HEK293 (cell line): ENCODE measurements around the gene SP4.
A peak's percentile ranks its signal among the peaks of the same experiment; 100 is the strongest.

Experiments
- ATF2 ChIP-seq: fragments of 450-650 bp; formaldehyde crosslinking; IDR thresholded peaks from 2 replicates; pipeline ENCODE4 v1.5.1; 2016; ENCODE audit warnings: missing biosample characterization, missing genetic modification characterization, low read depth
- EGR2 ChIP-seq: fragments of 450-650 bp; formaldehyde crosslinking; IDR thresholded peaks from 2 replicates; pipeline ENCODE4 v1.5.1; 2016; ENCODE audit warnings: low read depth, missing biosample characterization, missing genetic modification characterization
- KLF1 ChIP-seq: fragments of 450-650 bp; formaldehyde crosslinking; IDR thresholded peaks from 2 replicates; pipeline ENCODE4 v1.5.1; 2016; ENCODE audit warnings: missing biosample characterization, missing genetic modification characterization
- KLF16 ChIP-seq: fragments of 450-650 bp; formaldehyde crosslinking; IDR thresholded peaks from 2 replicates; pipeline ENCODE4 v1.5.1; 2017; ENCODE audit warnings: missing biosample characterization, missing genetic modification characterization
- KLF8 ChIP-seq: fragments of 450-650 bp; formaldehyde crosslinking; IDR thresholded peaks from 2 replicates; pipeline ENCODE4 v1.5.1; 2016; ENCODE audit warnings: missing biosample characterization, missing genetic modification characterization
- SALL2 ChIP-seq: fragments of 450-650 bp; formaldehyde crosslinking; IDR thresholded peaks from 2 replicates; pipeline ENCODE4 v1.5.0; 2017; ENCODE audit warnings: missing biosample characterization, mild to moderate bottlenecking, missing genetic modification characterization, borderline replicate concordance
- TCF7L2 ChIP-seq: IDR thresholded peaks from 2 replicates; pipeline ENCODE4 v1.6.1; 2011; ENCODE audit warnings: low read depth, mild to moderate bottlenecking, inconsistent platforms, low read length, moderate library complexity, borderline replicate concordance
- WT1 ChIP-seq: fragments of 450-650 bp; formaldehyde crosslinking; IDR thresholded peaks from 2 replicates; pipeline ENCODE4 v1.5.1; 2016; ENCODE audit warnings: missing biosample characterization, missing genetic modification characterization
- YY2 ChIP-seq: fragments of 450-650 bp; formaldehyde crosslinking; IDR thresholded peaks from 2 replicates; pipeline ENCODE4 v1.5.1; 2016; ENCODE audit warnings: missing biosample characterization, missing genetic modification characterization
- ZEB2 ChIP-seq: fragments of 450-650 bp; formaldehyde crosslinking; IDR thresholded peaks from 2 replicates; pipeline ENCODE4 v1.5.1; 2016; ENCODE audit warnings: missing biosample characterization, missing genetic modification characterization
- ZFHX2 ChIP-seq: fragments of 450-650 bp; formaldehyde crosslinking; conservative IDR thresholded peaks from 2 replicates; pipeline ENCODE4 v1.5.1; 2016; ENCODE audit warnings: missing biosample characterization, missing genetic modification characterization
- ZNF175 ChIP-seq: fragments of 450-650 bp; formaldehyde crosslinking; IDR thresholded peaks from 2 replicates; pipeline ENCODE4 v1.5.1; 2016; ENCODE audit warnings: missing biosample characterization, missing genetic modification characterization
- ZNF24 ChIP-seq: fragments of 450-650 bp; formaldehyde crosslinking; IDR thresholded peaks from 2 replicates; pipeline ENCODE4 v1.5.1; 2016; ENCODE audit warnings: missing biosample characterization, missing genetic modification characterization
- ZNF311 ChIP-seq: fragments of 450-650 bp; formaldehyde crosslinking; IDR thresholded peaks from 2 replicates; pipeline ENCODE4 v1.5.1; 2017; ENCODE audit warnings: missing biosample characterization, missing genetic modification characterization, borderline replicate concordance
- ZNF423 ChIP-seq: fragments of 450-650 bp; formaldehyde crosslinking; IDR thresholded peaks from 2 replicates; pipeline ENCODE4 v1.5.1; 2016; ENCODE audit warnings: missing biosample characterization, missing genetic modification characterization
- ZNF433 ChIP-seq: fragments of 450-650 bp; formaldehyde crosslinking; IDR thresholded peaks from 2 replicates; pipeline ENCODE4 v1.5.1; 2016; ENCODE audit warnings: missing biosample characterization, missing genetic modification characterization, low read depth
- ZNF561 ChIP-seq: fragments of 450-650 bp; IDR thresholded peaks from 2 replicates; pipeline ENCODE4 v1.5.1; 2018; ENCODE audit warnings: missing biosample characterization, missing genetic modification characterization, borderline replicate concordance
- ZNF658 ChIP-seq: fragments of 450-650 bp; formaldehyde crosslinking; IDR thresholded peaks from 2 replicates; pipeline ENCODE4; 2016; ENCODE audit warnings: missing biosample characterization, missing genetic modification characterization
- ZNF664 ChIP-seq: fragments of 450-650 bp; formaldehyde crosslinking; IDR thresholded peaks from 2 replicates; pipeline ENCODE4 v1.5.1; 2016; ENCODE audit warnings: missing biosample characterization, missing genetic modification characterization
- ZNF677 ChIP-seq: fragments of 450-650 bp; IDR thresholded peaks from 2 replicates; pipeline ENCODE4 v1.5.0; 2018; ENCODE audit warnings: missing biosample characterization, mild to moderate bottlenecking, missing genetic modification characterization, moderate library complexity
- ZNF76 ChIP-seq: fragments of 450-650 bp; formaldehyde crosslinking; IDR thresholded peaks from 2 replicates; pipeline ENCODE4; 2016; ENCODE audit warnings: low read depth, missing biosample characterization, missing genetic modification characterization, borderline replicate concordance
- TF ChIP-seq, protein P1 (sequence below): fragments of 450-650 bp; formaldehyde crosslinking; IDR thresholded peaks from 2 replicates; pipeline ENCODE4 v1.5.1; 2016; ENCODE audit warnings: missing biosample characterization, missing genetic modification characterization, borderline replicate concordance
- TF ChIP-seq, protein P2 (sequence below): fragments of 450-650 bp; formaldehyde crosslinking; conservative IDR thresholded peaks from 2 replicates; pipeline ENCODE4 v1.5.1; 2016; ENCODE audit warnings: low read depth, missing biosample characterization, missing genetic modification characterization
- TF ChIP-seq, protein P3 (sequence below): fragments of 450-650 bp; formaldehyde crosslinking; IDR thresholded peaks from 2 replicates; pipeline ENCODE4 v1.5.1; 2016; ENCODE audit warnings: missing biosample characterization, missing genetic modification characterization
- TF ChIP-seq, protein P4 (sequence below): fragments of 450-650 bp; formaldehyde crosslinking; IDR thresholded peaks from 2 replicates; pipeline ENCODE4 v1.5.1; 2016; ENCODE audit warnings: missing biosample characterization, missing genetic modification characterization
- TF ChIP-seq, protein P5 (sequence below): fragments of 450-650 bp; formaldehyde crosslinking; IDR thresholded peaks from 2 replicates; pipeline ENCODE4 v1.5.1; 2016; ENCODE audit warnings: missing biosample characterization, missing genetic modification characterization
- TF ChIP-seq, protein P6 (sequence below): fragments of 450-650 bp; formaldehyde crosslinking; IDR thresholded peaks from 2 replicates; pipeline ENCODE4 v1.5.1; 2016; ENCODE audit warnings: missing biosample characterization, missing genetic modification characterization

SP4 gene

GRCh38 chr7:21476429-21476828 is 48.5 kb downstream of the SP4 start (continued):
- TF ChIP-seq EGR2 (tag by site-specific recombination) (no peak), WT1 (tag by site-specific recombination) (peak; percentile 99), KLF16 (tag by site-specific recombination) (no peak), ZNF175 (tag by site-specific recombination) (no peak), ZNF561 (no peak), ZNF423 (tag by site-specific recombination) (no peak), SALL2 (no peak), ZEB2 (tag by site-specific recombination) (no peak), ZNF664 (tag by site-specific recombination) (no peak), ZNF311 (tag by site-specific recombination) (no peak), ZNF677 (no peak), TCF7L2 (peak; percentile 86), ZNF433 (tag by site-specific recombination) (no peak), YY2 (tag by site-specific recombination) (no peak), KLF8 (tag by site-specific recombination) (peak; percentile 87), KLF1 (tag by site-specific recombination) (no peak), ZNF76 (no peak), ATF2 (no peak), ZFHX2 (tag by site-specific recombination) (no peak), ZNF658 (tag by site-specific recombination) (no peak), ZNF24 (tag by site-specific recombination) (no peak)
- TF ChIP-seq, protein P1, sequence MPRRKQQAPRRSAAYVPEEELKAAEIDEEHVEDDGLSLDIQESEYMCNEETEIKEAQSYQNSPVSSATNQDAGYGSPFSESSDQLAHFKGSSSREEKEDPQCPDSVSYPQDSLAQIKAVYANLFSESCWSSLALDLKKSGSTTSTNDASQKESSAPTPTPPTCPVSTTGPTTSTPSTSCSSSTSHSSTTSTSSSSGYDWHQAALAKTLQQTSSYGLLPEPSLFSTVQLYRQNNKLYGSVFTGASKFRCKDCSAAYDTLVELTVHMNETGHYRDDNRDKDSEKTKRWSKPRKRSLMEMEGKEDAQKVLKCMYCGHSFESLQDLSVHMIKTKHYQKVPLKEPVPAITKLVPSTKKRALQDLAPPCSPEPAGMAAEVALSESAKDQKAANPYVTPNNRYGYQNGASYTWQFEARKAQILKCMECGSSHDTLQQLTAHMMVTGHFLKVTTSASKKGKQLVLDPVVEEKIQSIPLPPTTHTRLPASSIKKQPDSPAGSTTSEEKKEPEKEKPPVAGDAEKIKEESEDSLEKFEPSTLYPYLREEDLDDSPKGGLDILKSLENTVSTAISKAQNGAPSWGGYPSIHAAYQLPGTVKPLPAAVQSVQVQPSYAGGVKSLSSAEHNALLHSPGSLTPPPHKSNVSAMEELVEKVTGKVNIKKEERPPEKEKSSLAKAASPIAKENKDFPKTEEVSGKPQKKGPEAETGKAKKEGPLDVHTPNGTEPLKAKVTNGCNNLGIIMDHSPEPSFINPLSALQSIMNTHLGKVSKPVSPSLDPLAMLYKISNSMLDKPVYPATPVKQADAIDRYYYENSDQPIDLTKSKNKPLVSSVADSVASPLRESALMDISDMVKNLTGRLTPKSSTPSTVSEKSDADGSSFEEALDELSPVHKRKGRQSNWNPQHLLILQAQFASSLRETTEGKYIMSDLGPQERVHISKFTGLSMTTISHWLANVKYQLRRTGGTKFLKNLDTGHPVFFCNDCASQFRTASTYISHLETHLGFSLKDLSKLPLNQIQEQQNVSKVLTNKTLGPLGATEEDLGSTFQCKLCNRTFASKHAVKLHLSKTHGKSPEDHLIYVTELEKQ: no peak; the same call in 1 of the 2 replicates
- TF ChIP-seq, protein P2, sequence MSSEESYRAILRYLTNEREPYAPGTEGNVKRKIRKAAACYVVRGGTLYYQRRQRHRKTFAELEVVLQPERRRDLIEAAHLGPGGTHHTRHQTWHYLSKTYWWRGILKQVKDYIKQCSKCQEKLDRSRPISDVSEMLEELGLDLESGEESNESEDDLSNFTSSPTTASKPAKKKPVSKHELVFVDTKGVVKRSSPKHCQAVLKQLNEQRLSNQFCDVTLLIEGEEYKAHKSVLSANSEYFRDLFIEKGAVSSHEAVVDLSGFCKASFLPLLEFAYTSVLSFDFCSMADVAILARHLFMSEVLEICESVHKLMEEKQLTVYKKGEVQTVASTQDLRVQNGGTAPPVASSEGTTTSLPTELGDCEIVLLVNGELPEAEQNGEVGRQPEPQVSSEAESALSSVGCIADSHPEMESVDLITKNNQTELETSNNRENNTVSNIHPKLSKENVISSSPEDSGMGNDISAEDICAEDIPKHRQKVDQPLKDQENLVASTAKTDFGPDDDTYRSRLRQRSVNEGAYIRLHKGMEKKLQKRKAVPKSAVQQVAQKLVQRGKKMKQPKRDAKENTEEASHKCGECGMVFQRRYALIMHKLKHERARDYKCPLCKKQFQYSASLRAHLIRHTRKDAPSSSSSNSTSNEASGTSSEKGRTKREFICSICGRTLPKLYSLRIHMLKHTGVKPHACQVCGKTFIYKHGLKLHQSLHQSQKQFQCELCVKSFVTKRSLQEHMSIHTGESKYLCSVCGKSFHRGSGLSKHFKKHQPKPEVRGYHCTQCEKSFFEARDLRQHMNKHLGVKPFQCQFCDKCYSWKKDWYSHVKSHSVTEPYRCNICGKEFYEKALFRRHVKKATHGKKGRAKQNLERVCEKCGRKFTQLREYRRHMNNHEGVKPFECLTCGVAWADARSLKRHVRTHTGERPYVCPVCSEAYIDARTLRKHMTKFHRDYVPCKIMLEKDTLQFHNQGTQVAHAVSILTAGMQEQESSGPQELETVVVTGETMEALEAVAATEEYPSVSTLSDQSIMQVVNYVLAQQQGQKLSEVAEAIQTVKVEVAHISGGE (tag by site-specific recombination): no peak
- TF ChIP-seq, protein P3, sequence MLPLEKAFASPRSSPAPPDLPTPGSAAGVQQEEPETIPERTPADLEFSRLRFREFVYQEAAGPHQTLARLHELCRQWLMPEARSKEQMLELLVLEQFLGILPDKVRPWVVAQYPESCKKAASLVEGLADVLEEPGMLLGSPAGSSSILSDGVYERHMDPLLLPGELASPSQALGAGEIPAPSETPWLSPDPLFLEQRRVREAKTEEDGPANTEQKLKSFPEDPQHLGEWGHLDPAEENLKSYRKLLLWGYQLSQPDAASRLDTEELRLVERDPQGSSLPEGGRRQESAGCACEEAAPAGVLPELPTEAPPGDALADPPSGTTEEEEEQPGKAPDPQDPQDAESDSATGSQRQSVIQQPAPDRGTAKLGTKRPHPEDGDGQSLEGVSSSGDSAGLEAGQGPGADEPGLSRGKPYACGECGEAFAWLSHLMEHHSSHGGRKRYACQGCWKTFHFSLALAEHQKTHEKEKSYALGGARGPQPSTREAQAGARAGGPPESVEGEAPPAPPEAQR (tag by site-specific recombination): no peak
- TF ChIP-seq, protein P4, sequence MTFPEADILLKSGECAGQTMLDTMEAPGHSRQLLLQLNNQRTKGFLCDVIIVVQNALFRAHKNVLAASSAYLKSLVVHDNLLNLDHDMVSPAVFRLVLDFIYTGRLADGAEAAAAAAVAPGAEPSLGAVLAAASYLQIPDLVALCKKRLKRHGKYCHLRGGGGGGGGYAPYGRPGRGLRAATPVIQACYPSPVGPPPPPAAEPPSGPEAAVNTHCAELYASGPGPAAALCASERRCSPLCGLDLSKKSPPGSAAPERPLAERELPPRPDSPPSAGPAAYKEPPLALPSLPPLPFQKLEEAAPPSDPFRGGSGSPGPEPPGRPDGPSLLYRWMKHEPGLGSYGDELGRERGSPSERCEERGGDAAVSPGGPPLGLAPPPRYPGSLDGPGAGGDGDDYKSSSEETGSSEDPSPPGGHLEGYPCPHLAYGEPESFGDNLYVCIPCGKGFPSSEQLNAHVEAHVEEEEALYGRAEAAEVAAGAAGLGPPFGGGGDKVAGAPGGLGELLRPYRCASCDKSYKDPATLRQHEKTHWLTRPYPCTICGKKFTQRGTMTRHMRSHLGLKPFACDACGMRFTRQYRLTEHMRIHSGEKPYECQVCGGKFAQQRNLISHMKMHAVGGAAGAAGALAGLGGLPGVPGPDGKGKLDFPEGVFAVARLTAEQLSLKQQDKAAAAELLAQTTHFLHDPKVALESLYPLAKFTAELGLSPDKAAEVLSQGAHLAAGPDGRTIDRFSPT: no peak
- TF ChIP-seq, protein P5, sequence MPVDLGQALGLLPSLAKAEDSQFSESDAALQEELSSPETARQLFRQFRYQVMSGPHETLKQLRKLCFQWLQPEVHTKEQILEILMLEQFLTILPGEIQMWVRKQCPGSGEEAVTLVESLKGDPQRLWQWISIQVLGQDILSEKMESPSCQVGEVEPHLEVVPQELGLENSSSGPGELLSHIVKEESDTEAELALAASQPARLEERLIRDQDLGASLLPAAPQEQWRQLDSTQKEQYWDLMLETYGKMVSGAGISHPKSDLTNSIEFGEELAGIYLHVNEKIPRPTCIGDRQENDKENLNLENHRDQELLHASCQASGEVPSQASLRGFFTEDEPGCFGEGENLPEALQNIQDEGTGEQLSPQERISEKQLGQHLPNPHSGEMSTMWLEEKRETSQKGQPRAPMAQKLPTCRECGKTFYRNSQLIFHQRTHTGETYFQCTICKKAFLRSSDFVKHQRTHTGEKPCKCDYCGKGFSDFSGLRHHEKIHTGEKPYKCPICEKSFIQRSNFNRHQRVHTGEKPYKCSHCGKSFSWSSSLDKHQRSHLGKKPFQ: peak; percentile 66
- TF ChIP-seq, protein P6, sequence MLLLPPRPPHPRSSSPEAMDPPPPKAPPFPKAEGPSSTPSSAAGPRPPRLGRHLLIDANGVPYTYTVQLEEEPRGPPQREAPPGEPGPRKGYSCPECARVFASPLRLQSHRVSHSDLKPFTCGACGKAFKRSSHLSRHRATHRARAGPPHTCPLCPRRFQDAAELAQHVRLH: peak; percentile 80
